GM12864 (cell line): ENCODE results near the gene PROCA1.

ENCODE experiments used
- DNase-seq: peaks from one replicate; pipeline ENCODE4 v3.0.0-alpha.2; 2011; ENCODE audit warnings: low read depth
- H3K4me3 ChIP-seq: 2 replicates; pipeline ENCODE4 v1.5.1; 2011; ENCODE audit warnings: mild to moderate bottlenecking, low read depth, low read length, control low read depth
- TF ChIP-seq, protein P1 (sequence below): IDR thresholded peaks from 2 replicates; pipeline ENCODE4 v1.5.1; 2011; ENCODE audit warnings: low read depth, mild to moderate bottlenecking, moderate library complexity, low read length, control low read depth, inconsistent platforms; ENCODE audit errors: missing control alignments

The PROCA1 gene, protein sequence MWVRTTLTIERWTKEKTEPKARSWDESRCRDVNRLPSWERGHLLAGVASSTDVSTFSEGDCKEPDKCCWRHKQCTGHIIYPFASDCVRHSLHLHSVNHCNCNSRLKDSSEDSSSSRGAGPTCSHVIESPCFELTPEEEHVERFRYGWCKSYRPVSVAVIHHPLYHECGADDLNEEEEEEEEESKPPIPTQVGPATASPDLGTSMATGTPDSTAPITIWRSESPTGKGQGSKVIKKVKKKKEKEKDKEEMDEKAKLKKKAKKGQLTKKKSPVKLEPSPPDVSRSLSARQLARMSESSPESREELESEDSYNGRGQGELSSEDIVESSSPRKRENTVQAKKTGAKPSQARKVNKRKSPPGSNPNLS

DNA sequence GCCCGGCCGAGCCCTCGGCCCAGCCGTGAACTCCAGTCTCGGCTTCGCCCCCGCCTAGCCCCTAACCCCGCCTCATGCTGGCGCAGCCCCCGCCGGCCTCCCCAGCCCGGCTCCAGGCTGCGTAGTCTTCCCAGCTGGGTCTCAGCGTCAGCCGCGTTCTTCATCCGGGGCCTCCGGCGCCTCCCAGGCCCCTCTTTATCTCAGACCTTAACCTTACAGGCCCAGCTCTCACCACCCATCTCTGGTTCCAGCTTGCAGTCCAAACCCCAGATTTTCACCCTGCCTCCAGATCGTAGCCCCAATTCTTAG, at the start of gene PROCA1:
Gene PROCA1, minus strand, starts transcription at position 166 of the 309 bp plus-strand sequence. CDS start 228 bp downstream, outside the sequence.
- TF ChIP-seq, protein P1, sequence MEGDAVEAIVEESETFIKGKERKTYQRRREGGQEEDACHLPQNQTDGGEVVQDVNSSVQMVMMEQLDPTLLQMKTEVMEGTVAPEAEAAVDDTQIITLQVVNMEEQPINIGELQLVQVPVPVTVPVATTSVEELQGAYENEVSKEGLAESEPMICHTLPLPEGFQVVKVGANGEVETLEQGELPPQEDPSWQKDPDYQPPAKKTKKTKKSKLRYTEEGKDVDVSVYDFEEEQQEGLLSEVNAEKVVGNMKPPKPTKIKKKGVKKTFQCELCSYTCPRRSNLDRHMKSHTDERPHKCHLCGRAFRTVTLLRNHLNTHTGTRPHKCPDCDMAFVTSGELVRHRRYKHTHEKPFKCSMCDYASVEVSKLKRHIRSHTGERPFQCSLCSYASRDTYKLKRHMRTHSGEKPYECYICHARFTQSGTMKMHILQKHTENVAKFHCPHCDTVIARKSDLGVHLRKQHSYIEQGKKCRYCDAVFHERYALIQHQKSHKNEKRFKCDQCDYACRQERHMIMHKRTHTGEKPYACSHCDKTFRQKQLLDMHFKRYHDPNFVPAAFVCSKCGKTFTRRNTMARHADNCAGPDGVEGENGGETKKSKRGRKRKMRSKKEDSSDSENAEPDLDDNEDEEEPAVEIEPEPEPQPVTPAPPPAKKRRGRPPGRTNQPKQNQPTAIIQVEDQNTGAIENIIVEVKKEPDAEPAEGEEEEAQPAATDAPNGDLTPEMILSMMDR = no peak
- no peak for DNase-seq
- peak within 1 kb of the TSS; percentile 61 for H3K4me3 ChIP-seq

DNA sequence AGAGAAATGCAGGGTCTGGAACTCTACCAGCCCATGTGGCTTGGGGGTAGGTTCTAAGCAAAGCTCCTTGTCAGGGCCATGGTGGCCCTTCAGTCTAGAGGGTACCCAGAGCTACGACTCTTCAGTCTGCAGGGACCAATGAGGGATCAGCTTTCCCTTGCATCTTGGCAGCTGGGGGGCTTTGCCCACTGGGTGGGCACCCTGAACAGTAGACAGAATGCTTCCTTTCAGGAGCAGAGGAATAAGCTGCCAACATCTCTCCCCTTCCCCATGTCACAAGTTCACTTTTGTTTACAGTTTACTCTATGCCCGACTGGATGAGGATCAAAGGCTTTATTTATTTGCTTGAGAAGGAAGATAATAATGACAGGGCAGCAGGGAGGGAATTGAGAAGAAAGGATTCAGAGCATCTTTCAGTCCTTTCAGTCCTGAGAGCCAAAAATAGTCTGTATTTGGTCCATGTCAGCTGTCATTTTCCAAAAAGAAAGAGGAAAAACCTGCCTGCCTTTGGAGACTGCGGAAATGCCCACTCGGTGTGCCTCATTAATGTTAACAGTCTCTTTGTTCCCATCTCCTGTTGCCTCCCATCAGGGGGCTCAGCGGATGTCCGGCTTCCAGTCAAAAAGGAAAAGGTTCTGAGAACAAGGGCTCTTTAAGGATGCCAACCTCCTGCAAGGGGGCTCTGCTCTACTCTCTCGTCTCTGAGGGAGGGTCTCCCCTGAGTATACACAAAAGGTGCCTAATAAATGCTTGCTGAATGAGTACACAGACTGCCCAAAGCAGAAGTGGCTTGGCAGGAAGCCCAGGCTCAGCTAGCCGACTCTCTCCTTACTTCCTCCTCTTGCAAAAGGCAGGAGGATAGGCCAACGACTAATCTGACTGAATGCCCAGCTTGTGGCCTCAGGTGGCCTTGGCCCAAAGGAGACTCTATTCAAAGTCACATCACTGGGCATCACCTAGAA, 49.2 kb upstream of the PROCA1 start:
- no peak for DNase-seq
- TF ChIP-seq, protein P1 = no peak
- H3K4me3 ChIP-seq = no peak overlapping the region

DNA sequence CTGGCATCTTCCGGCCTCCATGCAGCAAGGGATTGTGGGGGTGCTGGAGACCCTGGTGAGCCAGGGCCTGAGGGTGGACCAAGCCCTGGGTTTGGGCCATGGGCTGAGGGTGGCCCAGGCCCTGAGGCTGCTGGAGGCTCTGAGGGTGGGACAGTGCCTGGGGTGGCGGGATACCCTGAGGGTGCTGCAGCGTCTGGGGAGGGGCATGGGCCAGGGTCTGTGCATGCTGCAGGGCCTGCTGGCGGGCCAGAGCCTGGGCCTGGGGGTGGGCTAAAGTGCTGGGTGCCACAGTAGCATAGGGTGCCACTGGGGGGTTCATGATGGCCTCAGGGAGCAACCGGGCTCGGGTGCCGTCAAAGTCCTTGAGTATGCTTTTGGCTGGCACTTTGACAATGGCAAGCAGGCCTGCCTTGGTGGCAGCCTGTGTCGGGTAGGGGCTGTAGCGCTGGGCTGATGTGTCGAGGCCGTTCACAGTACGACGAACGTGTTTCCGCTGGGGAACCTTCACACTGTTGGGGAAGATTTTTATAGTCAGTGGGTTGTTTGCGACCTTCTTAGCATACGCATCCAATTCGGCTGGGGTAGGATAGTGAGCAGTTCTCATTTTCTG, 47.7 kb upstream of the PROCA1 start:
- TF ChIP-seq, protein P1 = no peak

DNA sequence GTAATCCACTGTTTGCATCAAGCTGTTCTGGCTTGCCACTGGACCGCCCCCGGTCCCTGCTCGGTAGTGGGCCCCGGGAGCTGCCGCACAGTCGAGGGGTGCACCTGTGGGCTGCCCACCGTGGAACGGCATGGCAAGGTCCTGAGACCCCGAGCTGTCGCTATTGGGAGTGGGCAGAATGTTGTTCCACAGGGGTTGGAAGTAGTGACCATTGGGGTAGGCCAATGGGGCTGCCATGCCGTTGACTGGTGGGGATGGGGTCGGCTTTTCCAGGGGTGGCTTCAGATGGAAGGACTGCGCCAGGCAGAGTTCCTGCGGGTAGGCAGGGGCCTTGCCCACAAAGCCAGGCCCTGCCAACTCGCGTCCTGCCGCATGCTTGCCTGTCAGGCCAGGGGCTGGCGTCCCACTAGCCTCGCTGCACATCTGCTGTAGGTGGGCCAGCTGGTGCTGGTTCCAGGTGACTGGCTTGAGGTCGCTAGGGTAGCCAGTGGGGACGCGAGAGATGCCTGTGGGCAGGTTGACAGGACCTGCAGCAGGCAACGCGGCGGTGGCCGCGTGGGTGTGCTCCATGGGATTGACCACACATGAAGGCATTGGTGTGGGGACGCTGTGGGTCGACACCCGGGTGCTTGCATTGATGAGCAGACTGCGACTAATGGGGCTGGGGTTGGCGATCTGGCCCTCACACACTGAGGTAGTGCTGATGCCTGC, 46.9 kb upstream of the PROCA1 start:
- TF ChIP-seq, protein P1 = no peak
- no peak overlapping the region for H3K4me3 ChIP-seq
- no peak for DNase-seq

More for the DNA sequence above, 47.7 kb upstream of the PROCA1 start:
- no peak for DNase-seq
- no peak overlapping the region for H3K4me3 ChIP-seq

DNA sequence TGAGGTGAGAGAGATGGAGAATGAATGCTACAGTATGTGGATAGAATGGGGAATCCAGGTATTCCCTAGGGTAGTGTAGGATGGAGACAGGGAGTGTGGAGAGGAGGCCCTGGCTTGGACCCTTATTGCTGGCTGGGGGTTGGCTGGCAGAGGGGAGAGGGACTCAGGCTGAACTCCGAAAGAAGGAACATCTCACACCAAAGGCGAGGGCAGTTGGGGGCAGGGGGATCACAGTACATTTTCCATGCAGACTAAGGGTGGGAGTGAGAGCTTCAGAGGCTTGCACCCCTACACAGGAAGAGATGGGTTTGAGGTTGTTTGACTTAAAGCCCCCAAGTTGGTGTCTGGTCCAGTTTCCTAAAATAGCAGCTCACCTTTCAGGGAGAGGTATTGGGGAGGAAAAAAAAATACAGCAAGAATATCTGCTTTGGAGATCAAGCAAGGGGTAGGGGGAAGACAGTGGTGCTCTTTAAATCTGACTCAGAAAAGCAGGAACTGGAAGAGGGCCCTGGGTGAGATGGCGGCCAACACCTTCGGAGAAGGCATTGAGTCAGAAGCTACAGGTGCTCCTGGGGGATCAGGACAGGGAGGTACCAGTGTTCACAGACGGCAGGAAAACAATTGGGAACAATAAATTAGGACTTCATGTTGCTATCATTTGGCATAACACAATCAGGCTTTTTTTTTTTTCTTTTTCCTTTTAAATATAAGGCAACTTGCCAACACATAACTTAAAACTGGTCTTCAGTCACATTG, 44.5 kb upstream of the PROCA1 start:
- H3K4me3 ChIP-seq = no peak overlapping the region
- DNase-seq = no peak
- TF ChIP-seq, protein P1 = no peak

DNA sequence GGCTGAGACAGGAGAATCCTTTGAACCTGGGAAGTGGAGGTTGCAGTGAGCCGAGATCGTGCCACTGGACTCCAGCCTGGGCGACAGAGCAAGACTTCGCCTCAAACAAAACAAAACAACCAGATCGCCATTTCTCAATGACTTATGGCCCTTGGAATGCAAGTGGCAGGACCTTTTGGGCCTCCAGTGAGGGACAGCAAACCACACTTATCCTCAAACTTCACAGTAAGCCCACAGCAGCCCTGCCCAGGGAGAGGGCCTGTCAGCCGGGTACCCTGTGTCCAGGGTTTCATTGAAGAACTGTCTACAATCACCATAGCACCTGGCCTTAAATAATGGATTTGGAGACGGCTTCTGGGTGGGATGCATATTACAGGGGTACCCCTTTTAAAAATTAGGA, 43.8 kb upstream of the PROCA1 start:
- no peak for DNase-seq
- H3K4me3 ChIP-seq = no peak overlapping the region
- TF ChIP-seq, protein P1 = no peak
